ENCODE results near the gene SLC25A1.
A peak's percentile ranks its signal among the peaks of the same experiment; 100 is the strongest.

The SLC25A1 gene

GRCh38 chr22:19180740-19181410 is 2.3 kb upstream of the SLC25A1 start:
- DNase-seq (ENCODE audit: low read depth): no peak

GRCh38 chr22:19180234-19180633 is 1.7 kb upstream of the SLC25A1 start:
- no peak for DNase-seq (ENCODE audit: low read depth)

DNA sequence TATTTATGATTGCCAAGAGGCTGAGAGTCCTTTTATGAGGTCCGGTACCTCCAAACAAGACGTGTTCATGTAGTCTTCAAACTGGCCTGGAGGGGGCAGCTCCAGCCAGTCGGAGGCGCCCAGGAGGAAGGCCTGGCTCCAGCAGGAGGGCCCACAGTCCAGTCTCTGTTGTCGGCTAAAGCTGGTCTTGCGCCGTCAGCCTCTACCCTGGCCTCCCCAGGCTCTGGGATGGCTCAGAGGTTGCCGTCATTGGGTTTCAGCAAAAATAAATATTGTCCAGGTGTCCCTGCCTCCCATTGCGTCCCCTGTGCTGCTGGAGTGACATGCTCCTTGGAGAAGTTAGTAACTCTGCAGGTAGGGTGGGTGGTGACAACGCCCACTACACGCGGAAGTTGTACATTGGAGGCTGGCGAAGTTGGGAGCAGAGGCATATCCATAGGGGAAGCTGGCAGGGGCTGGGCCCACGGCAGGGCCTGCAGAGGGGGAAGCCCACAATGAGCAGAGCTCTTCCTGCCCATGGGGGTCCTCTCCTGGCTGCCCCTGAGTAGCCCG is 1.0 kb upstream of the SLC25A1 start:
- DNase-seq (ENCODE audit: low read depth): peak; percentile 34

GRCh38 chr22:19178065-19178656 is 375 bp downstream of the SLC25A1 start:
- no peak for DNase-seq (ENCODE audit: low read depth)

GRCh38 chr22:19177164-19178064 is 1.1 kb downstream of the SLC25A1 start:
- DNase-seq (ENCODE audit: low read depth): no peak

DNA sequence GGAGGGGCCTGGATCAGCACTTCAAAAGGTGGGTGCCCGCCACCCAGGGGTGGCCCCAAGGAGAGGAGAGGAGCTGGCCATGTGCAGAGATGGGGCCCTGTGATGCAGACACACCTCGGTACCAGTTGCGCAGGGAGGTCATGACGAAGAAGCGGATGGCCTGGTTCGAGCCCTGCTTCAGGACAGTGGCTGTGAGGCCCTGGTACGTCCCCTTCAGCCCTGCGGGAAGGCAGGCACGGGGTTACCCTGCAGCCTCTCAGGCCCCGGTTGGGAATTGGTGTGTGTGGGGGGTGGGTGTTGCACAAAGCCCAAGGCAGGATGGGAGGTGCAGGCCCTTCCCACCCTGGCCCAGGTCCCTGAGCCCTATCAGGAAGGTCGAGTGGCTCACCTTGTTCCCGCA is 1.8 kb downstream of the SLC25A1 start:
- no peak for DNase-seq (ENCODE audit: low read depth)

DNA sequence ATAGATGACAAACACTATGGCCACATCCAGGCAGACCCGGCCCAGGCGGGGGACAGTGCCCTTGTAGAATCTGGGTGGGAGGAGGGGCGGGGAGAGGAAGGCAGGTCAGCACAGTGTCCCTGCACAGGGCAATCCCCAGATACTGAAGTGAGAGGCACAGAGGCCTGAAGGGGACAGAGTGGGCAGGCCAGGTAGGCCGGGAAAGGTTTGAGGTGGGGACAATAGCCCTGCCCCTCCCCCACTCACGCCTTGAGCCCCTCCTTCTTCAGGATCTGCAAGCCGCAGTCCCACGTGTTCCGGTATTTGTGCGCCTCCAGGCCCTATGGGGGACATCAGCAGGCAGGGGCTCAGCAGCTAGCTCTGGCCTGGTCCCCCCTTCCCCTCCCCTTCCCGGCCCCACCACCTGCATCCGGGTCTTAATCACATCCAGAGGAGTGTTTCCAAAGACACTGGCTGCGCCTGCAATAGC is 2.3 kb downstream of the SLC25A1 start:
- no peak for DNase-seq (ENCODE audit: low read depth)

DNA sequence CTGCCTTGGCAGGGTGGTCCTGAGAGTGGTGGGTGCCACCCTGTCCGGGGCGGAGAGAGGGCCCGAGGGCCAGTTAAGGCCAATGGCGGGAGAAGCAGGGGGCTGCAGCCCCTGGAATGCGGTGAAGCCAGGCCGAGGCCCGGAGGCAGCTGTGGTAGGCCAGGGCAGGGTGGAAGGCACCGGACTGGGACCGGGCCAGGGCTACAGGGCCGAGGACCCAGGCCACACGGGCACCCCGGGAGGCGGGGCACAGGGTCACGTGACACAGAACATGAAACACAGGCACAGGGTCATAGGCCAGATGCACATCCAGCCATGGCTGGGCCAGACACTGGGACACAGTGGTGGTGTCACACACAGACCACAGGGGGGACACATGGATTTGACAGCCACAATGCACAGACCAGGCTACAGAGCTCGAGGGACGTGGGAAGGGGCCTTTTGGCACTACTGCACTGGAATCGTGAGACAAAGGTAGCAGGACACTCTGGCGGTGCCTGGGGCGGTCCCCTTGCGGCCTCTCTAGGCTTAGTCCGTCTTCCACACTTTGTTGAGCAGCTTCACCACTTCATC is 2.8 kb downstream of the SLC25A1 start:
- no peak for DNase-seq (ENCODE audit: low read depth)

DNA sequence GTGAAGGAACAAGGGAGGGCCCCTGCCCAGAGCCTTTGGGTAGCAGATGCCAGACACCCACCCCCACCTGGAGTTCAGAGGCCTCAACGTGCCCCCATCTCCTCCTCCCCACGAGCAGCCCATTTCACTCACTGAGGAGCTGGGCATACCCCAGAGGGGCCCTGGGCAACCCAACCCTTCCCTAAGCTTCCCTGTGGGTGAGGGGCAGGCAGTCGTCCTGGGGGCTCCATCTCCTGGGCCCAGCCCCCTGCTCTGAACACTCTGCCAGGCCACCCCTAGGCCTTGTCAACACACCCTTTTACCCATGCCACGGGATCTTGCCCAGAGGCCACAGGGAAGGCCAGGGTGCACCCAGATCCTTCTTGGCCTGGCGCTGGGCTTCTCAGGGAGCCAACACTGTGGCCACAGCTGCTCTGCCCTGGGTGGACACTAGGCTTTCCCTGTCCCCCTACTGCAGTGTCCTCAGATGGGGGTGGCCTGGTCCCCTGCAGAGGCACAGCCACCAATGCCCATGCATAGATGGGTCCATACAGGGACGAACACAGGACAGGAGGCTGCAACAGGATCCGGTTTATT is 3.4 kb downstream of the SLC25A1 start:
- DNase-seq (ENCODE audit: low read depth): no peak

- no peak for DNase-seq (ENCODE audit: low read depth)
Measured at GRCh38 chr22:19174106-19175025, 4.2 kb downstream of the SLC25A1 start.

- DNase-seq (ENCODE audit: low read depth): no peak
Measured at GRCh38 chr22:19173047-19174035, 5.2 kb downstream of the SLC25A1 start.

GRCh38 chr22:19172213-19173046 is 6.1 kb downstream of the SLC25A1 start:
- DNase-seq (ENCODE audit: low read depth): no peak

- DNase-seq (ENCODE audit: low read depth): no peak
Measured at GRCh38 chr22:19169947-19170318, 8.6 kb downstream of the SLC25A1 start.

DNA sequence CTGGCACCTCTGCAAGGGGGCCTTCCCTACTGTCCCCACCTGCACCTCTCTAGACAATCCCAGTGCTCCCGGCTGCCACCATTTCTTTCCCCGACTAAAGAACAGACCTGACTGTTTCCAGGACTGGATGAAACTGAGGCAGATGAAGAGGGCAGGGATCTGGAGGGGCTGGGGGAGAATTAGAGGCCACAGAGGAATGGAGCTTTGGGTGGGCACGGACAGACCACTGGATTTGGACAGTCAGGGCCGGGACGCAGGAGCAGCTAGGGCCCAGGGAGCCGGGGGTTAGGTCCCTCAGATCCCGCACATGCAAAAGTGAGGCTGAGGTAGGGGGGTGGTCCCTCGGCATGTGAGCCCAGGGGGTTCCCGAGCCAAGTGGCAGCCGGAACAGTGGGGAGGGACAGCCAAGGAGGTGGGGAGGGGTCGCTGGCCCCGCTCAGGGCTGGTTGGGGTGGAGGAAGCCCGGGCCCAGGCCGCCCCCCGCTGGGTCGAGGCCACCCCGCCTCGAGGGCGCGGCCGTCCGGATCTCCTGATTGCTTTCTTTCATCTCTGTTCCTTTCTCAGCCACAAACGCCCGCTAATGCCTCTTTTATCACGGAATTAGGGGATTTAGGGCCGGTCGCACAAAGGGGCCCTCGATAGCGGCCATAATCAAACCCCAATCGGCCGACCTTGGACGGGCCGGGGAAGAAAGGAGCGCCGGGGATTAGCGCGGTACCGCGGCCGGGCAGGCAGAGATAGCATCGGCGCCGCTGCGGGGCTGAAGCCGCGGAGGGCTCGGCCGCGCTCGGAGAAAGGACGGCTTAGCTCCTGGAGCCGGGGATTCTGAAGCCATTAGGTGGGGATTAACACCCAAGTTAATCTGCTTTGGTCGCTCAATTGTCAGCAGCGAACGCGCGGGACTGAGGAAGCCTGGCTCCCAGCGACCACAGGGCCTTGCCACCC is 9.3 kb downstream of the SLC25A1 start:
- no peak for DNase-seq (ENCODE audit: low read depth)

- no peak for DNase-seq (ENCODE audit: low read depth)
Measured at GRCh38 chr22:19168088-19168890, 10.2 kb downstream of the SLC25A1 start.

GRCh38 chr22:19167106-19167869 is 11.2 kb downstream of the SLC25A1 start:
- no peak for DNase-seq (ENCODE audit: low read depth)

Data from activated T-cell treated with anti-CD3 and anti-CD28 coated beads for 48 hours (primary cell).